H7 (cell line): ENCODE data around the gene LIN7B. TPM values are rescaled to one million over a fixed set of nuclear protein-coding genes. Genes with fewer than 3 reads are reported as not detected.

ENCODE experiments used
- DNase-seq: peaks from one replicate; pipeline ENCODE4 v3.0.0; 2012
- H3K27me3 ChIP-seq: 2 replicates; pipeline ENCODE4 v1.6.0; 2011; ENCODE audit warnings: mild to moderate bottlenecking, low read length; ENCODE audit not compliant: control insufficient read depth, insufficient read depth
- H3K36me3 ChIP-seq: replicated peaks from 2 replicates; pipeline ENCODE4 v1.5.1; 2011; ENCODE audit warnings: low read length; ENCODE audit not compliant: control insufficient read depth, insufficient read depth
- H3K4me3 ChIP-seq: 2 replicates; pipeline ENCODE4 v1.5.1; 2011; ENCODE audit warnings: low read depth, mild to moderate bottlenecking, control low read depth, low read length, moderate library complexity; ENCODE audit not compliant: insufficient read depth
- total RNA-seq: library from RNA; depleted of rRNA; stranded (reverse); fragments of >200 nt; shearing (Covaris generic); gene quantifications from 2 replicates; pipeline ENCODE4 v1.2.3, GENCODE V29; 2014

The LIN7B gene
- total RNA-seq, 1 experiment from 2014 or later: 4.1 TPM

- H3K4me3 ChIP-seq: peak within 1 kb of the TSS; percentile 95
- H3K27me3 ChIP-seq: no peaks in the 10 kb centered on the region
- H3K36me3 ChIP-seq: peaks cover 23% of the 10 kb centered on the region
- DNase-seq: peak; percentile 100
Measured at GRCh38 chr19:49085020-49085867, 28.9 kb upstream of the LIN7B start, which contains the start of gene SNRNP70. TSS of gene SNRNP70 (plus strand) at chr19:49085451. CDS start at chr19:49086415, 964 bp downstream.

DNA sequence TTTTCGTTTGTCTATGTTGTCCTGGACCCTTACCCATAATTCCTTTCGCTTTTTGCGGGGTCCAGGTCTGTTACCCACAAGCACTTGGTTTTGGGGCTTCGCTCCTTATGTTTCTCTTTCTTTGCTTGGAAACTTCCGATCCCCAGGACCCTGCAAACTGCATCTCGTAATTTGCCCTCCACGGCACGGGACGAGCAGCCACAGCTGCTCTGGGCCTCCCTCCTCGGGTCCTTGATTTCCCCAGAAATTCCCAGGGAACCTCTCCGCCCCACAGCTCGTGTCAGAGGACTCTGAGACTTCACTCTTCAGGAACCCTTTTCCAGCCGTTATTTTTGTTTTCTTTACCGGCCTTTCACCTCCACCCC lies 28.3 kb upstream of the LIN7B start:
- Histone ChIP-seq H3K36me3 (peaks cover 29% of the 10 kb centered on the region), H3K27me3 (no peaks in the 10 kb centered on the region), H3K4me3 (peak overlapping the region; percentile 95)
- peak; percentile 51 for DNase-seq

- no peak for DNase-seq
- Histone ChIP-seq H3K4me3 (peak overlapping the region; percentile 95), H3K36me3 (peaks cover 30% of the 10 kb centered on the region), H3K27me3 (no peaks in the 10 kb centered on the region)
Measured at GRCh38 chr19:49086296-49086695, 27.9 kb upstream of the LIN7B start.

DNA sequence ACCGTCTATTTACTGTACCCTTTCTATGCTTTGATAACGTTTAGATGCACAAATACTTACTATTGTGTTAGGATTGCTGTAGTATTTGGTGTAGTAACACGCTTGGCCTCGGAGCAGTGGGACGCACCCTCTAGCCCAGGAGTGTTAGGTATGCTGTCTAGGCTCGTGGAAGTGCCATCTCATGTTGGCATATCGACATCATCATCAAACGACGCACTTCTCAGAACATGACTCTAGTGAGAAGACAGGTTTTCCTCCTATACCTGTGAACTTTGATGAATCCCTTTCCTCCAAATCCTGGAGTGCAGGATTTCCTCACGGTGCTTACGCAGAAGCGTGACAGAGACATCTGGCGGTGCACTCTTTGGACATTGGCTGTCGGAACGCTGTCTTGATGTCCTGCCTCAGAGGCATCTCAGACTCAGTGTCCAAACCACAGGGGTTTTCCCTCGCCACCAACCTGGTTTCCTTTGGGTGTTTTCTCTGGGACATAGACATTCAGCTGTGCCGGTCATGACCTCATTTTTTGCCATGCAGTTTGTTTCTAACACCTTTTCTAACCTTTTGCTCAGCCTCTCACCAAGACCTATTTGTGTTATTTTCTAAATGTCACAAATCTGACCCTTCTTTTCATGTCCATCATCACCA lies 22.7 kb upstream of the LIN7B start:
- no peak for DNase-seq
- Histone ChIP-seq H3K36me3 (peaks cover 44% of the 10 kb centered on the region), H3K27me3 (no peaks in the 10 kb centered on the region), H3K4me3 (no peak overlapping the region)

- no peak for DNase-seq
- Histone ChIP-seq H3K36me3 (peaks cover 39% of the 10 kb centered on the region), H3K4me3 (no peak overlapping the region), H3K27me3 (no peaks in the 10 kb centered on the region)
Measured at GRCh38 chr19:49092686-49093085, 21.5 kb upstream of the LIN7B start.

GRCh38 chr19:49094505-49095482 lies 19.4 kb upstream of the LIN7B start:
- Histone ChIP-seq H3K4me3 (no peak overlapping the region), H3K27me3 (no peaks in the 10 kb centered on the region), H3K36me3 (peaks cover 46% of the 10 kb centered on the region)
- no peak for DNase-seq

- Histone ChIP-seq H3K4me3 (no peak overlapping the region), H3K36me3 (peaks cover 43% of the 10 kb centered on the region), H3K27me3 (no peaks in the 10 kb centered on the region)
- DNase-seq: peak; percentile 92
Measured at GRCh38 chr19:49097453-49098288, 16.5 kb upstream of the LIN7B start.

GRCh38 chr19:49098795-49099194 lies 15.4 kb upstream of the LIN7B start:
- no peak overlapping the region for H3K4me3 ChIP-seq
- no peaks in the 10 kb centered on the region for H3K27me3 ChIP-seq
- DNase-seq: no peak
- peaks cover 44% of the 10 kb centered on the region for H3K36me3 ChIP-seq

DNA sequence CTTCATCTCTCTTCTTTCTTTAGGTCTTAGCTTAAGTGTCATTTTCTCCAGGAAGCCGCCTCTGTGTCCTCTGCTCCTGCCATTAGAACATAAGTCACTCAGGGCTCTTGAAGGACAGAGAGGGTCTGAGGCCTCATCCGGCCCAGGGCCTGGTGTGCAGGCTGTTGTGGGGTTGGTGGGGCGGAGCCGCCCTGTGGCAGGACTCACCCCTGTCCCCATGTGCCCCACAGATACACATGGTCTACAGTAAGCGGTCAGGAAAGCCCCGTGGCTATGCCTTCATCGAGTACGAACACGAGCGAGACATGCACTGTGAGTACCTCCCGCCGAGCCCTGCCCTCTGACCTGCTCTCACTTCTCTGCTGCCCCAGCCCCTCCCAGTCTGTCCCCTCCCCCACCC lies 13.0 kb upstream of the LIN7B start:
- Histone ChIP-seq H3K36me3 (peaks cover 46% of the 10 kb centered on the region), H3K27me3 (no peaks in the 10 kb centered on the region), H3K4me3 (no peak overlapping the region)
- no peak for DNase-seq

GRCh38 chr19:49102303-49102702 lies 11.9 kb upstream of the LIN7B start:
- Histone ChIP-seq H3K4me3 (no peak overlapping the region), H3K27me3 (no peaks in the 10 kb centered on the region), H3K36me3 (peaks cover 53% of the 10 kb centered on the region)
- no peak for DNase-seq

DNA sequence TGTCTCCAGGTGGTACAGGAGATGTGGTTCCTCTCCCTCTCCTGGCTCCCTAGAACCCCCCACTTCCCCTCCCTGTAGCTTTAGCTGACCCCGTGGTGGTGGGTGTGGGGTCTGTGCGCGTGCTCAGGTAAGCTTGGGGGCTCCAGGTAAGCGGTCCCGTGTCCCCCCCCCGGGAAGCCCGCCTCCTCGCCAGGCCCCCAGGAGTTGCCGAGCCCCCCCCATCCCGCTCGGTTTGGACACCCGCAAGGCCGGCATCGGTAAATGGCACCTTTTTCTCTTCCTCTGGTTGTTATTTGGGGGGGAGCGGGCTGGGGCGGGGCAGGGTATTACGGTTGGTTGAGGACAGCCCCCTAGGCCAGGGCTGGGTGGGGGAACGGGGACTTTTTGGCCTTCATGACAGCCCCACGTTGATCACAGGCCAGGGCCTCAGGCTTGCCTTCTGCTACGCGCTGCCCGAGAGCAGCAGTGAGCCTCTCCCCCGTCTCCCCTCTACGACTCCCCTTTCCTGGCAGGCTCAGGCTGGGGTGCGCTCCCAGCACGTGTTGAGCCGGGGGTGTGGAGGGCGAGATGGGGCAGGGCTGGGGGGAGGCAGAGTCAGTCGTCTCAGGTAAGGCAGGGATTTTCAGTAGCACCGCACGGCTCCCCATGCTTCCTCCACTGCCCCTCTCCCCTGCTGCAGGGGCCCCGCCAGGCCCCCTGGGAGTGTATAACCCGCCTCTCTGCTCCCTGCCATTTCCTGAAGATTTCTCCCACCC lies 10.7 kb upstream of the LIN7B start:
- H3K36me3 ChIP-seq: peaks cover 47% of the 10 kb centered on the region
- H3K4me3 ChIP-seq: no peak overlapping the region
- H3K27me3 ChIP-seq: no peaks in the 10 kb centered on the region
- peak; percentile 52 for DNase-seq

DNA sequence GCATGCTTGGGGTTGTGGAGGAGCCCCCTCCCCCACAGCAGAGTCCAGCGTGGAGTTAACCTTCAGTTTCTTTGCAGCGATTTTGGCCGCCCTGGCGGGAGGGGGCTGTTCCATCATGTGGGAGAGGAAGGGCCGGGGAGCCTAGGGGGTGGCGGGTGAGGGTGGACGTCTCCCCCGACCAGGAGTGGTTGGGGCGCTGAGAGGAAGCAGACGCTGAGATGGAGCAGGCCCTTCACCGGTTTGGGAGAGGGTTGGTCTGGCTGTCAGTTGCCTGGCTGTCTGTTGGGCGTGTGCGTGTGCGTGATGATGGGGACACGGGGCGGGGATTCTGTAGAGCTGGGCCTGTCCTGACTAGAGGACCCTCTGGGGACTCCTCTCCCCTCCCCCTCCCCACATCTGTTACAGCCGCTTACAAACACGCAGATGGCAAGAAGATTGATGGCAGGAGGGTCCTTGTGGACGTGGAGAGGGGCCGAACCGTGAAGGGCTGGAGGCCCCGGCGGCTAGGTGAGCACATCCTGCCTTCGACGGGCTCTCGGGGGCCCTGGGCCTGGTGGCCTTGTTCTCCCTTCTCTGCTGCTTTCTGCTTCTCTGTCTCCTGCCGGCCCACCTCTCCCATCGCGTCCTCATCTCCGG lies 9.8 kb upstream of the LIN7B start:
- DNase-seq: no peak
- no peaks in the 10 kb centered on the region for H3K27me3 ChIP-seq
- peaks cover 43% of the 10 kb centered on the region for H3K36me3 ChIP-seq
- H3K4me3 ChIP-seq: no peak overlapping the region

GRCh38 chr19:49106648-49107135 lies 7.5 kb upstream of the LIN7B start:
- peaks cover 31% of the 10 kb centered on the region for H3K36me3 ChIP-seq
- peak; percentile 86 for DNase-seq
- H3K27me3 ChIP-seq: no peaks in the 10 kb centered on the region
- no peak overlapping the region for H3K4me3 ChIP-seq
